Measurements from ENCODE around the gene DGKB. TPM values are rescaled to one million over a fixed set of nuclear protein-coding genes. Genes with fewer than 3 reads are reported as not detected.

The DGKB gene
- polyA plus RNA-seq, 1 of the 3 experiments (the other 2 are of a cell fraction), result 2.1 TPM

- Histone ChIP-seq H3K9me3 (no peaks in the 10 kb centered on the region), H3K36me3 (replicated peaks in 1 of 2; ENCODE audit: control insufficient read depth in 1 of 2, insufficient read depth in 2 of 2, low read length in 1 of 2) (no peaks in the 10 kb centered on the region), H3K79me2 (ENCODE audit: insufficient read depth) (no peaks in the 10 kb centered on the region), H3F3A (replicated peaks; ENCODE audit: insufficient read depth) (no peaks in the 10 kb centered on the region), H3K27ac (ENCODE audit: low read depth in 2 of 2, low read length in 1 of 2) (no peak overlapping the region), H4K20me1 (ENCODE audit: insufficient read depth) (no peaks in the 10 kb centered on the region), H3K4me3 (ENCODE audit: low read depth in 2 of 2, low read length in 1 of 2) (no peak overlapping the region), H3K4me1 (ENCODE audit: control insufficient read depth in 1 of 2, insufficient read depth in 2 of 2, low read depth in 1 of 2, low read length in 1 of 2) (no peaks in the 10 kb centered on the region; a peak in 1 of 4 replicates), H3K9me2 (no peaks in the 10 kb centered on the region), H3K9ac (no peak overlapping the region), H3K27me3 (ENCODE audit: insufficient read depth) (no peaks in the 10 kb centered on the region), H3K4me2 (no peak overlapping the region), H2AFZ (ENCODE audit: low read depth) (no peak overlapping the region)
- ChIA-PET CTCF (interaction anchor here (0.6 to 2.7 kb wide), 4 partner anchors 9 to 333 kb away, joined by 3 to 7 read pairs (median 3); no protein-coding TSS in a partner anchor), POLR2A (no interaction called here)
- DNase-seq, result no peak
- TF ChIP-seq ELF1 (IDR thresholded peaks at IDR 0.05), result no peak
- TF ChIP-seq GABPA (IDR thresholded peaks at IDR 0.05; ENCODE audit: low read depth), result no peak
- no peak for TF ChIP-seq TAF1 (IDR thresholded peaks at IDR 0.05; ENCODE audit: borderline replicate concordance, low read depth, low read length)
- TF ChIP-seq RXRA (IDR thresholded peaks at IDR 0.05; ENCODE audit: borderline replicate concordance, low read depth), result no peak
- no peak for TF ChIP-seq POLR2AphosphoS5 (IDR thresholded peaks at IDR 0.05; ENCODE audit: low read depth, low read length)
- no peak for TF ChIP-seq USF1 (IDR thresholded peaks at IDR 0.05; ENCODE audit: borderline replicate concordance, low read depth)
- TF ChIP-seq NFIC (IDR thresholded peaks at IDR 0.05; ENCODE audit: borderline replicate concordance), result no peak
- no peak for TF ChIP-seq PBX3 (IDR thresholded peaks at IDR 0.05)
- no peak for TF ChIP-seq FOXJ3 (CRISPR knock-in tag; IDR thresholded peaks at IDR 0.05)
- no peak for TF ChIP-seq TEAD4 (IDR thresholded peaks at IDR 0.05; ENCODE audit: borderline replicate concordance, insufficient read depth)
- no peak for TF ChIP-seq REST (IDR thresholded peaks at IDR 0.05; ENCODE audit: low read depth, low read length)
- TF ChIP-seq ZBTB33 (IDR thresholded peaks at IDR 0.05; ENCODE audit: borderline replicate concordance, low read depth), result no peak
- TF ChIP-seq RFX5 (IDR thresholded peaks at IDR 0.05; ENCODE audit: low read length), result no peak
- no peak for TF ChIP-seq YY1 (IDR thresholded peaks at IDR 0.05; ENCODE audit: low read depth)
- no peak for TF ChIP-seq IRF3 (IDR thresholded peaks at IDR 0.05; ENCODE audit: low read depth, low read length)
- no peak for TF ChIP-seq FOSL2 (IDR thresholded peaks at IDR 0.05; ENCODE audit: borderline replicate concordance, low read depth)
- no peak for TF ChIP-seq TCF12 (IDR thresholded peaks at IDR 0.05)
- TF ChIP-seq MXI1 (IDR thresholded peaks at IDR 0.05; ENCODE audit: low read depth, low read length), result no peak
- TF ChIP-seq JUND (IDR thresholded peaks at IDR 0.05), result no peak
- WGBS (ENCODE audit: low lambda C conversion rate), result 59% methylated on average over 1 of the region's 1 CpG
Observed at GRCh38 chr7:14123923-14124322, 778.6 kb downstream of the DGKB start.

Data from SK-N-SH (cell line).